ENCODE data around the gene PTPN13.

DNA sequence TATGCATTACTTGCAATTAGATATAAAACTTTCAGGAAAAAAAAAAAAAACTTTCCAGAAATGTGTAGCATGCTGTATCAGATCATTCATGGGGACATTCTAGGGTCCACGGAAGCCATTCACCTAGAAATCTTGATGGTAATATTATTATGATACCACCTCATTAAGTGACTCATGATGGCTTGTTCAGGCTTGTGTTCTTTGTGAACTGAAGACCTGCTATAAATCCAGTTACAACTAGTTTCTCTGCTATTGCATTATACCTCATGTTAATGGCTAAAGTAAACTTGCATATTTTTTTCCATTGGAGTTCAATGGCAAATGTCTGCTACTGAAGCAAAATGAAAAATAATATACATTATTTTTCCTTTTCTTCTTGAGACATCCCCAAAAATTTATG is 35.3 kb upstream of the PTPN13 start:
- TF ChIP-seq EZH2 (IDR thresholded peaks at IDR 0.05; ENCODE audit: insufficient read depth, poor library complexity, severe bottlenecking): no peak
- TF ChIP-seq EZH2phosphoT487 (IDR thresholded peaks at IDR 0.05; ENCODE audit: insufficient read depth, low read depth): no peak

Measured in GM23248 (cell line).